Measurements from ENCODE around the gene TRAF3IP1. TPM values are rescaled to one million over a fixed set of nuclear protein-coding genes. Genes with fewer than 3 reads are reported as not detected.
"Not testable (repeated sequence)": the region's sequence is repeated elsewhere in the genome, so short reads cannot be mapped to it uniquely, and the experiment has no call there.

TRAF3IP1 gene
- total RNA-seq, 1 donor from 2014 or later, result 20.8 TPM

GRCh38 chr2:238361877-238362276 lies 41.6 kb downstream of the TRAF3IP1 start:
- intact Hi-C loops (cut with DNase I), result no loop called here
- DNase-seq (no peak), ATAC-seq (no peak)
- no peaks in the 10 kb centered on the region for H3K4me1 ChIP-seq
- H3K27ac ChIP-seq, result no peak overlapping the region
- no peaks in the 10 kb centered on the region for H3K9me3 ChIP-seq
- no peak overlapping the region for H3K4me3 ChIP-seq
- peaks cover 26% of the 10 kb centered on the region for H3K36me3 ChIP-seq
- H3K27me3 ChIP-seq, result no peaks in the 10 kb centered on the region
- TF ChIP-seq CTCF (IDR thresholded peaks at IDR 0.05), result no peak

- no peak overlapping the region for H3K27ac ChIP-seq
- no peaks in the 10 kb centered on the region for H3K9me3 ChIP-seq
- ATAC-seq (no peak), DNase-seq (no peak)
- TF ChIP-seq CTCF (IDR thresholded peaks at IDR 0.05), result no peak
- peaks cover 26% of the 10 kb centered on the region for H3K36me3 ChIP-seq
- H3K27me3 ChIP-seq, result no peaks in the 10 kb centered on the region
- intact Hi-C loops (cut with DNase I), result no loop called here
- no peak overlapping the region for H3K4me3 ChIP-seq
- no peaks in the 10 kb centered on the region for H3K4me1 ChIP-seq
Observed at GRCh38 chr2:238362626-238363025, 42.3 kb downstream of the TRAF3IP1 start.

GRCh38 chr2:238369591-238370040 lies 49.3 kb downstream of the TRAF3IP1 start:
- no peaks in the 10 kb centered on the region for H3K4me1 ChIP-seq
- H3K36me3 ChIP-seq, result no peaks in the 10 kb centered on the region
- ATAC-seq, result no peak
- intact Hi-C loops (cut with DNase I), result no loop called here
- no peak overlapping the region for H3K27ac ChIP-seq
- H3K27me3 ChIP-seq, result no peaks in the 10 kb centered on the region
- DNase-seq, result no peak
- no peak for TF ChIP-seq CTCF (IDR thresholded peaks at IDR 0.05)
- H3K9me3 ChIP-seq, result no peaks in the 10 kb centered on the region
- no peak overlapping the region for H3K4me3 ChIP-seq

- intact Hi-C loops (cut with DNase I), result no loop called here
- no peak overlapping the region for H3K27ac ChIP-seq
- peak; percentile 32 for ATAC-seq
- TF ChIP-seq CTCF (IDR thresholded peaks at IDR 0.05), result no peak
- H3K36me3 ChIP-seq, result no peaks in the 10 kb centered on the region
- no peaks in the 10 kb centered on the region for H3K4me1 ChIP-seq
- DNase-seq, result no peak
- H3K4me3 ChIP-seq, result no peak overlapping the region
- H3K9me3 ChIP-seq, result no peaks in the 10 kb centered on the region
- H3K27me3 ChIP-seq, result no peaks in the 10 kb centered on the region
Observed at GRCh38 chr2:238370094-238370822, 49.9 kb downstream of the TRAF3IP1 start.

- DNase-seq, result peak; percentile 69
- intact Hi-C loops (cut with DNase I), result no loop called here
- Histone ChIP-seq H3K9me3 (no peaks in the 10 kb centered on the region), H3K36me3 (no peaks in the 10 kb centered on the region), H3K27ac (no peak overlapping the region), H3K27me3 (no peaks in the 10 kb centered on the region), H3K4me3 (no peak overlapping the region), H3K4me1 (no peaks in the 10 kb centered on the region)
- TF ChIP-seq CTCF (IDR thresholded peaks at IDR 0.05), result peak; percentile 78
- peak; percentile 98 for ATAC-seq
Observed at GRCh38 chr2:238370823-238371372, 50.6 kb downstream of the TRAF3IP1 start.

GRCh38 chr2:238372277-238372676 lies 52.0 kb downstream of the TRAF3IP1 start:
- H3K4me3 ChIP-seq; H3K27ac ChIP-seq; intact Hi-C loops (cut with DNase I); H3K36me3 ChIP-seq; H3K9me3 ChIP-seq; DNase-seq; H3K4me1 ChIP-seq; ATAC-seq; H3K27me3 ChIP-seq: not testable (repeated sequence)

Data from upper lobe of right lung (tissue), 1 donor.